ENCODE measurements around the gene CD101. TPM values are rescaled to one million over a fixed set of nuclear protein-coding genes. Genes with fewer than 3 reads are reported as not detected.

The CD101 gene
- total RNA-seq, 4 donors from 2014 or later: 0.35 to 5.3 (median 0.84) TPM

DNA sequence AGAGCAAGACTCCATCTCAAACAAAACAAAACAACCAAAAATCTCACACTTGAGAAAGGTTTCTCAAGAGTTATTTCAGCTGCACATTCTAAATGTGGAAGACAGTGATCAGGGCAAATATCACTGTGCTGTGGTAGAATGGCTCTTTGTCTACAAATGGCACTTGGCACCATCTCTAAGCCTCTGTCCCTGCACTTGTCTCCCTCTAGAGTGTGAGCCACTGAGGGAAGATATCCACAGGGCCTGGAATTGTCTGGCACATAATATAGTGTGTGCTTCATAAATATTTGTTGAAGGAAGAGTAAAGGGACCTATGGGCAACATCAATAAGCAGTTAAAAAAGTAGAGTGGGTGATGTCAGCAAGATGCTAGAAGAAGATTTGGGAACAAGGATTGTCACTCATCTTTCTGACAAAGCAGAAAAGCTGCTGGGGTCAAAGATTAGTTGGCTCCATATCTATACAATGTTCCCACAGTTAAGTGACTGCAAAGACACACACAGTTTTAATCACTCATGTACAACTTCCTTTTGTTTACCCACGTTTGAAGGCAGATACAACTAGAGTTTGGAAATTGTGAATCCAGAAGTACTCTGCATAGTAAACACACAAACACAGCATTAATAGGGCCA is 19.1 kb downstream of the CD101 start:
- no peak overlapping the region for H3K27ac ChIP-seq
- no peak for ATAC-seq
- no peaks in the 10 kb centered on the region for H3K9me3 ChIP-seq
- H3K27me3 ChIP-seq: no peaks in the 10 kb centered on the region
- TF ChIP-seq, protein P1, sequence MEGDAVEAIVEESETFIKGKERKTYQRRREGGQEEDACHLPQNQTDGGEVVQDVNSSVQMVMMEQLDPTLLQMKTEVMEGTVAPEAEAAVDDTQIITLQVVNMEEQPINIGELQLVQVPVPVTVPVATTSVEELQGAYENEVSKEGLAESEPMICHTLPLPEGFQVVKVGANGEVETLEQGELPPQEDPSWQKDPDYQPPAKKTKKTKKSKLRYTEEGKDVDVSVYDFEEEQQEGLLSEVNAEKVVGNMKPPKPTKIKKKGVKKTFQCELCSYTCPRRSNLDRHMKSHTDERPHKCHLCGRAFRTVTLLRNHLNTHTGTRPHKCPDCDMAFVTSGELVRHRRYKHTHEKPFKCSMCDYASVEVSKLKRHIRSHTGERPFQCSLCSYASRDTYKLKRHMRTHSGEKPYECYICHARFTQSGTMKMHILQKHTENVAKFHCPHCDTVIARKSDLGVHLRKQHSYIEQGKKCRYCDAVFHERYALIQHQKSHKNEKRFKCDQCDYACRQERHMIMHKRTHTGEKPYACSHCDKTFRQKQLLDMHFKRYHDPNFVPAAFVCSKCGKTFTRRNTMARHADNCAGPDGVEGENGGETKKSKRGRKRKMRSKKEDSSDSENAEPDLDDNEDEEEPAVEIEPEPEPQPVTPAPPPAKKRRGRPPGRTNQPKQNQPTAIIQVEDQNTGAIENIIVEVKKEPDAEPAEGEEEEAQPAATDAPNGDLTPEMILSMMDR (IDR thresholded peaks at IDR 0.05): no peak
- TF ChIP-seq POLR2A (IDR thresholded peaks at IDR 0.05): no peak
- no peak for TF ChIP-seq POLR2AphosphoS5 (IDR thresholded peaks at IDR 0.05)
- TF ChIP-seq EP300 (IDR thresholded peaks at IDR 0.05): no peak
- WGBS, 2 donors (ENCODE audit: low coverage in 1 of 2): 57% methylated on average over 1 of the region's 1 CpG
- no peaks in the 10 kb centered on the region for H3K4me1 ChIP-seq
- H3K36me3 ChIP-seq: no peaks in the 10 kb centered on the region
- no peak overlapping the region for H3K4me3 ChIP-seq

DNA sequence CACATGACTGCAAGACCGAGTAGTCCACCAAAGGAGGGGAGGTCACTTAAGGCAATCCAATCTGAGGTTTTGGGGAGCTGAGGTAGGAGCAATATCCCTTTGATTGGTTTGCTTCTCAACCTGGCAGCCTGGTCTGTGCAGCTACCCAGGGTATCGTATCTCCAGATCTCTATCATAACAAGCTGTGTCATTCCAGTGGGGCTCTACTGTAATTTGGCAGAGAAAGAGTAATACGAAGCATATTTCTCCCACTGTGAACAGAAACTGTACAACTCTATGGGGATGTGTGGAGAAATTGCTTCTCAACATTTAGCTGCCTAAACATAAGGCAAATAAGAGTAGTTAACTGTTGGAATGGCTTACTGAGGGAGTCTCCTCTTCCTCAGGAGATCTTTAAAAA is 20.6 kb downstream of the CD101 start:
- 60 to 85% methylated on average over 1 of the region's 3 CpGs for WGBS, 2 donors (ENCODE audit: low coverage in 1 of 2)
- Histone ChIP-seq H3K27ac (no peak overlapping the region), H3K27me3 (no peaks in the 10 kb centered on the region), H3K4me1 (no peaks in the 10 kb centered on the region), H3K36me3 (no peaks in the 10 kb centered on the region), H3K4me3 (no peak overlapping the region), H3K9me3 (no peaks in the 10 kb centered on the region)
- TF ChIP-seq, protein P1 (IDR thresholded peaks at IDR 0.05): no peak
- no peak for TF ChIP-seq EP300 (IDR thresholded peaks at IDR 0.05)
- TF ChIP-seq POLR2A (IDR thresholded peaks at IDR 0.05): no peak
- TF ChIP-seq POLR2AphosphoS5 (IDR thresholded peaks at IDR 0.05): no peak
- no peak for ATAC-seq

DNA sequence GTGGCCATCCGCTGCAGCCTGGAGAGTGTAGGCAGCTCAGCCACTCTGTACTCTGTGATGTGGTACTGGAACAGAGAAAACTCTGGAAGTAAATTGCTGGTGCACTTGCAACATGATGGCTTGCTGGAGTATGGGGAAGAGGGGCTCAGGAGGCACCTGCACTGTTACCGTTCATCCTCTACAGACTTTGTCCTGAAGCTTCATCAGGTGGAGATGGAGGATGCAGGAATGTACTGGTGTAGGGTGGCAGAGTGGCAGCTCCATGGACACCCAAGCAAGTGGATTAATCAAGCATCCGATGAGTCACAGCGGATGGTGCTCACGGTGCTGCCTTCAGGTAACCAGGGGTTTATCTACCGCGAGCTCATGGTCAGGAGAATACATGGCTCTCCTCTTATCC is 24.0 kb downstream of the CD101 start:
- WGBS, 2 donors (ENCODE audit: low coverage in 1 of 2): 96 to 100% methylated on average over 6 to 7 of the region's 7 CpGs
- Histone ChIP-seq H3K9me3 (no peaks in the 10 kb centered on the region), H3K36me3 (no peaks in the 10 kb centered on the region), H3K27ac (no peak overlapping the region), H3K4me1 (no peaks in the 10 kb centered on the region), H3K4me3 (no peak overlapping the region), H3K27me3 (no peaks in the 10 kb centered on the region)
- TF ChIP-seq EP300 (IDR thresholded peaks at IDR 0.05) (no peak), POLR2A (IDR thresholded peaks at IDR 0.05) (no peak), POLR2AphosphoS5 (IDR thresholded peaks at IDR 0.05) (no peak)
- TF ChIP-seq, protein P1 (IDR thresholded peaks at IDR 0.05): no peak
- ATAC-seq: no peak

DNA sequence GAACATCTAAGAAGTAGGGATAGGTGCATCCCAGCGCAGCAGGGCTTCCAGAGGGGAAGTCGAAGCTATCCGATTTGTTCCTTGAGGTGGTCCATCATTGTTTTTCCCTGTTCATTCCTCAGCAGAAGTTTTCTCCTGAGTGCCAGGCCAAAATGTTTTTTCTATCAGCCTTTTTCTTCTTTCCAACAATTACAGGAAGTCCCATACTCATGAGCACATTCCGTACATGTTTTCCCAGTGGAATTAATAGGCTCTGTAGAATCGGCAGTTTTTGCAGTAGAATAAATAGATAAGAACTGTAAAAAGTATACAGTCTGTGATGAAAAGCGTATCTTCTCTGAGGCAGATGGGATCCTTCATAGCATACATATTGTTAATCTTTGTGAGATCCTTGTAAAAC is 24.8 kb downstream of the CD101 start:
- no peak for ATAC-seq
- H3K36me3 ChIP-seq: no peaks in the 10 kb centered on the region
- no peaks in the 10 kb centered on the region for H3K4me1 ChIP-seq
- H3K9me3 ChIP-seq: no peaks in the 10 kb centered on the region
- 58 to 68% methylated on average over 6 of the region's 6 CpGs for WGBS, 2 donors (ENCODE audit: low coverage in 1 of 2)
- no peak overlapping the region for H3K4me3 ChIP-seq
- no peak overlapping the region for H3K27ac ChIP-seq
- TF ChIP-seq, protein P1 (IDR thresholded peaks at IDR 0.05): no peak
- TF ChIP-seq EP300 (IDR thresholded peaks at IDR 0.05): no peak
- H3K27me3 ChIP-seq: no peaks in the 10 kb centered on the region

DNA sequence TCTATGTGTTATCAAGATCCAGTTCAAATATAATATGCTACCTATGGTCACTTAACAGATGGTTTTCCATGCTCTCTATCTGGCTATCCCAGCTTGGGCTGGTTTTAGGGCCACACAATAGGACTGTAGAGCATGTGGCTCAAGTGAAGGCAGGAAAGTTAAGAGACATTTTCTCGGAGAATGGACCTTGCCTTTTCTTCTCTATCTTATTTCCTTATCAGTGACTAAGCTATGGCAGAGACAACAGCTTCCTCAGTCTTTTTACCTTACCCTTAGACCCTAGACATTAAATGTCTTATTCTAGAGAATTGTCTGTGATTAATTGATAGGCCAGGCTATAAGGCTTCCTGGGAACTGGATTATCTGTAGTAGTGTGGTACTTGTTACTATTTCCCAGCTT is 28.1 kb downstream of the CD101 start:
- WGBS, 2 donors (ENCODE audit: low coverage in 1 of 2): 82 to 100% methylated on average over 1 of the region's 1 CpG
- no peaks in the 10 kb centered on the region for H3K4me1 ChIP-seq
- no peaks in the 10 kb centered on the region for H3K27me3 ChIP-seq
- TF ChIP-seq, protein P1 (IDR thresholded peaks at IDR 0.05): no peak
- TF ChIP-seq POLR2A (IDR thresholded peaks at IDR 0.05) (no peak), EP300 (IDR thresholded peaks at IDR 0.05) (no peak), POLR2AphosphoS5 (IDR thresholded peaks at IDR 0.05) (no peak)
- H3K4me3 ChIP-seq: no peak overlapping the region
- no peaks in the 10 kb centered on the region for H3K36me3 ChIP-seq
- ATAC-seq: no peak
- H3K9me3 ChIP-seq: no peaks in the 10 kb centered on the region
- H3K27ac ChIP-seq: no peak overlapping the region
